WTC11 (cell line): ENCODE data around the gene PLEKHA1.

ENCODE experiments used
- CREB1 ChIP-seq: sonication (generic); formaldehyde crosslinking; IDR thresholded peaks from 2 replicates; pipeline ENCODE4 v1.8.0; 2023; ENCODE audit warnings: mild to moderate bottlenecking, missing genetic modification reagents
- CREM ChIP-seq: sonication (generic); formaldehyde crosslinking; IDR thresholded peaks from 2 replicates; pipeline ENCODE4 v1.8.1; 2022; ENCODE audit warnings: mild to moderate bottlenecking, missing genetic modification reagents, moderate library complexity
- ELF4 ChIP-seq: sonication (generic); formaldehyde crosslinking; IDR thresholded peaks from 2 replicates; pipeline ENCODE4 v1.8.1; 2022; ENCODE audit warnings: low read depth, mild to moderate bottlenecking, moderate library complexity, missing genetic modification reagents
- JUN ChIP-seq: sonication (generic); formaldehyde crosslinking; IDR thresholded peaks from 2 replicates; pipeline ENCODE4 v1.8.0; 2023; ENCODE audit warnings: mild to moderate bottlenecking, missing genetic modification reagents
- NR3C1 ChIP-seq: sonication (generic); formaldehyde crosslinking; conservative IDR thresholded peaks from 2 replicates; pipeline ENCODE4 v1.8.1; 2023; ENCODE audit warnings: low read depth, mild to moderate bottlenecking, missing genetic modification reagents
- RELA ChIP-seq: sonication (generic); formaldehyde crosslinking; IDR thresholded peaks from 2 replicates; pipeline ENCODE4 v1.8.1; 2022; ENCODE audit warnings: missing genetic modification reagents, mild to moderate bottlenecking, borderline replicate concordance
- SP1 ChIP-seq: sonication (generic); formaldehyde crosslinking; conservative IDR thresholded peaks from 2 replicates; pipeline ENCODE4 v1.8.1; 2022; ENCODE audit warnings: missing genetic modification reagents
- TCF7 ChIP-seq: sonication (generic); formaldehyde crosslinking; IDR thresholded peaks from 2 replicates; pipeline ENCODE4 v1.8.0; 2022; ENCODE audit warnings: mild to moderate bottlenecking, low read depth, missing genetic modification reagents, moderate library complexity
- ZNF219 ChIP-seq: sonication (generic); formaldehyde crosslinking; IDR thresholded peaks from 2 replicates; pipeline ENCODE4 v1.8.0; 2023; ENCODE audit warnings: missing genetic modification reagents, mild to moderate bottlenecking, borderline replicate concordance
- TF ChIP-seq, protein P1 (sequence below): fragments of 200-600 bp; IDR thresholded peaks from 2 replicates; pipeline ENCODE4 v1.8.0; 2022; ENCODE audit warnings: antibody characterized with exemption
- TF ChIP-seq, protein P2 (sequence below): sonication (generic); formaldehyde crosslinking; IDR thresholded peaks from 2 replicates; pipeline ENCODE4 v1.8.1; 2023; ENCODE audit warnings: mild to moderate bottlenecking, moderate library complexity, missing genetic modification reagents
- TF ChIP-seq, protein P3 (sequence below): sonication (generic); formaldehyde crosslinking; IDR thresholded peaks from 2 replicates; pipeline ENCODE4 v1.8.1; 2023; ENCODE audit warnings: mild to moderate bottlenecking, missing genetic modification reagents, moderate library complexity

DNA sequence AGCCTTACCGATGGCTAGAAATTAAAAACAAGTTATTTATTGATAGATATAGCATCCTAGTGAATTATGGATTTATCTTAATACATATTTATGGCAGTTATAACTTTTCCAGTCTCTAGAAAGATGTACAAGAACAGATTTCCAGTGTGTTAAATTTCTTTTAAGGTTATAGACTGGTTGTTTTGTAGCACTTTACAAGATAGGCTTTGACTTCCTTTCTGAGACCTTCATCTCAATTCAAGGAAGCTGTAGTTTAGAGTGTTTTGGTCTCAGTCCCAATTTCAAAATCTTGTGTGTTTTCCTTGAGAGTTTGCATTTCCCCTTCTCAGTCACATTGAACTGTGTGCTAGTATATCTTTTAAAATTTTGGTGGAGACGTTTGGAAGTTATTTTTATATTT, 30.1 kb downstream of the PLEKHA1 start:
- TF ChIP-seq TCF7 (no peak), SP1 (CRISPR knock-in tag) (no peak), ELF4 (CRISPR knock-in tag) (no peak), ZNF219 (CRISPR knock-in tag) (no peak), CREB1 (CRISPR knock-in tag) (no peak), CREM (no peak), NR3C1 (CRISPR knock-in tag) (no peak), RELA (CRISPR knock-in tag) (no peak), JUN (CRISPR knock-in tag) (no peak)
- TF ChIP-seq, protein P1, sequence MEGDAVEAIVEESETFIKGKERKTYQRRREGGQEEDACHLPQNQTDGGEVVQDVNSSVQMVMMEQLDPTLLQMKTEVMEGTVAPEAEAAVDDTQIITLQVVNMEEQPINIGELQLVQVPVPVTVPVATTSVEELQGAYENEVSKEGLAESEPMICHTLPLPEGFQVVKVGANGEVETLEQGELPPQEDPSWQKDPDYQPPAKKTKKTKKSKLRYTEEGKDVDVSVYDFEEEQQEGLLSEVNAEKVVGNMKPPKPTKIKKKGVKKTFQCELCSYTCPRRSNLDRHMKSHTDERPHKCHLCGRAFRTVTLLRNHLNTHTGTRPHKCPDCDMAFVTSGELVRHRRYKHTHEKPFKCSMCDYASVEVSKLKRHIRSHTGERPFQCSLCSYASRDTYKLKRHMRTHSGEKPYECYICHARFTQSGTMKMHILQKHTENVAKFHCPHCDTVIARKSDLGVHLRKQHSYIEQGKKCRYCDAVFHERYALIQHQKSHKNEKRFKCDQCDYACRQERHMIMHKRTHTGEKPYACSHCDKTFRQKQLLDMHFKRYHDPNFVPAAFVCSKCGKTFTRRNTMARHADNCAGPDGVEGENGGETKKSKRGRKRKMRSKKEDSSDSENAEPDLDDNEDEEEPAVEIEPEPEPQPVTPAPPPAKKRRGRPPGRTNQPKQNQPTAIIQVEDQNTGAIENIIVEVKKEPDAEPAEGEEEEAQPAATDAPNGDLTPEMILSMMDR, result no peak
- TF ChIP-seq, protein P2, sequence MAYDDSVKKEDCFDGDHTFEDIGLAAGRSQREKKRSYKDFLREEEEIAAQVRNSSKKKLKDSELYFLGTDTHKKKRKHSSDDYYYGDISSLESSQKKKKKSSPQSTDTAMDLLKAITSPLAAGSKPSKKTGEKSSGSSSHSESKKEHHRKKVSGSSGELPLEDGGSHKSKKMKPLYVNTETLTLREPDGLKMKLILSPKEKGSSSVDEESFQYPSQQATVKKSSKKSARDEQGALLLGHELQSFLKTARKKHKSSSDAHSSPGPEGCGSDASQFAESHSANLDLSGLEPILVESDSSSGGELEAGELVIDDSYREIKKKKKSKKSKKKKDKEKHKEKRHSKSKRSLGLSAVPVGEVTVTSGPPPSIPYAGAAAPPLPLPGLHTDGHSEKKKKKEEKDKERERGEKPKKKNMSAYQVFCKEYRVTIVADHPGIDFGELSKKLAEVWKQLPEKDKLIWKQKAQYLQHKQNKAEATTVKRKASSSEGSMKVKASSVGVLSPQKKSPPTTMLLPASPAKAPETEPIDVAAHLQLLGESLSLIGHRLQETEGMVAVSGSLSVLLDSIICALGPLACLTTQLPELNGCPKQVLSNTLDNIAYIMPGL, result no peak
- TF ChIP-seq, protein P3, sequence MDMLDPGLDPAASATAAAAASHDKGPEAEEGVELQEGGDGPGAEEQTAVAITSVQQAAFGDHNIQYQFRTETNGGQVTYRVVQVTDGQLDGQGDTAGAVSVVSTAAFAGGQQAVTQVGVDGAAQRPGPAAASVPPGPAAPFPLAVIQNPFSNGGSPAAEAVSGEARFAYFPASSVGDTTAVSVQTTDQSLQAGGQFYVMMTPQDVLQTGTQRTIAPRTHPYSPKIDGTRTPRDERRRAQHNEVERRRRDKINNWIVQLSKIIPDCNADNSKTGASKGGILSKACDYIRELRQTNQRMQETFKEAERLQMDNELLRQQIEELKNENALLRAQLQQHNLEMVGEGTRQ (CRISPR knock-in tag), result no peak
